ENCODE data around the gene GLYATL1. TPM values are rescaled to one million over a fixed set of nuclear protein-coding genes. Genes with fewer than 3 reads are reported as not detected.

The GLYATL1 gene
- total and polyA plus RNA-seq, 12 donors, result 0.06 TPM; not detected in 11

- Histone ChIP-seq H3K27ac (no peak overlapping the region), H3K36me3 (no peaks in the 10 kb centered on the region), H3K9me3 (peaks cover 0 to 5% (median 0%) of the 10 kb centered on the region in 11 donors), H3K27me3 (peaks cover 0 to 14% (median 0%) of the 10 kb centered on the region in 7 donors), H3K4me3 (no peak overlapping the region), H3K4me1 (no peaks in the 10 kb centered on the region)
- WGBS, 2 donors, result 66 to 76% methylated on average over 1 of the region's 1 CpG
- DNase-seq (no peak), ATAC-seq (no peak)
- TF ChIP-seq, protein P1, sequence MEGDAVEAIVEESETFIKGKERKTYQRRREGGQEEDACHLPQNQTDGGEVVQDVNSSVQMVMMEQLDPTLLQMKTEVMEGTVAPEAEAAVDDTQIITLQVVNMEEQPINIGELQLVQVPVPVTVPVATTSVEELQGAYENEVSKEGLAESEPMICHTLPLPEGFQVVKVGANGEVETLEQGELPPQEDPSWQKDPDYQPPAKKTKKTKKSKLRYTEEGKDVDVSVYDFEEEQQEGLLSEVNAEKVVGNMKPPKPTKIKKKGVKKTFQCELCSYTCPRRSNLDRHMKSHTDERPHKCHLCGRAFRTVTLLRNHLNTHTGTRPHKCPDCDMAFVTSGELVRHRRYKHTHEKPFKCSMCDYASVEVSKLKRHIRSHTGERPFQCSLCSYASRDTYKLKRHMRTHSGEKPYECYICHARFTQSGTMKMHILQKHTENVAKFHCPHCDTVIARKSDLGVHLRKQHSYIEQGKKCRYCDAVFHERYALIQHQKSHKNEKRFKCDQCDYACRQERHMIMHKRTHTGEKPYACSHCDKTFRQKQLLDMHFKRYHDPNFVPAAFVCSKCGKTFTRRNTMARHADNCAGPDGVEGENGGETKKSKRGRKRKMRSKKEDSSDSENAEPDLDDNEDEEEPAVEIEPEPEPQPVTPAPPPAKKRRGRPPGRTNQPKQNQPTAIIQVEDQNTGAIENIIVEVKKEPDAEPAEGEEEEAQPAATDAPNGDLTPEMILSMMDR (IDR thresholded peaks at IDR 0.05), result no peak
- intact Hi-C loops (cut with DNase I), result no loop called here
Measured at GRCh38 chr11:58992489-58992888, 53.2 kb downstream of the GLYATL1 start.

DNA sequence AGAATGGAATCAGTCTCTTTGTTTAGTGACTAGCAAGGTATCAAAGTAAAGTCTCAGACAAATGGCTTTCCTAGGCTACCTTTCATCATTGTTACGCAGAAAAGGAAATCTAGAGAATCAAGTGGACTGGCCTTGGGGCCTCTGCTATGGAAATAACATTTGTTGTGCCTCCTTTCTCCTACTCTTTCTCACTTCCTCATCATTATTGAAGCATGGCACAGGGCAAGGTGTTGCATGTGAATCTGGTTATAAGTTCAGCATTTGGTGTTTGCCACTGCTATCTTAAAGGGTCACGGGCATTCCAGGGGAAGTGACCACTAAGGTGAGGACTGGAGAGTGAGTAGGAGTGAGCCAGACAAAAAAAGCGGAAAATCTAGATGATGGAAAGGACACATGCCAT is 54.9 kb downstream of the GLYATL1 start:
- Histone ChIP-seq H3K36me3 (no peaks in the 10 kb centered on the region), H3K27me3 (peaks cover 0 to 14% (median 0%) of the 10 kb centered on the region in 7 donors), H3K9me3 (no peaks in the 10 kb centered on the region), H3K27ac (no peak overlapping the region), H3K4me3 (no peak overlapping the region), H3K4me1 (no peaks in the 10 kb centered on the region)
- 88 to 95% methylated on average over 3 of the region's 3 CpGs for WGBS, 2 donors
- no peak for ATAC-seq
- no peak for DNase-seq
- TF ChIP-seq, protein P1 (IDR thresholded peaks at IDR 0.05), result no peak
- intact Hi-C loops (cut with DNase I), result no loop called here

GRCh38 chr11:58998480-58999290 is 59.4 kb downstream of the GLYATL1 start:
- no peak overlapping the region for H3K4me3 ChIP-seq
- ATAC-seq, result no peak
- no peaks in the 10 kb centered on the region for H3K9me3 ChIP-seq
- 65 to 71% methylated on average over 7 of the region's 7 CpGs for WGBS, 2 donors
- no peaks in the 10 kb centered on the region for H3K4me1 ChIP-seq
- TF ChIP-seq, protein P1 (IDR thresholded peaks at IDR 0.05), result no peak
- intact Hi-C loops (cut with DNase I), result no loop called here
- H3K27ac ChIP-seq, result no peak overlapping the region
- DNase-seq, result no peak
- peaks cover 0 to 3% (median 0%) of the 10 kb centered on the region in 7 donors for H3K27me3 ChIP-seq
- H3K36me3 ChIP-seq, result no peaks in the 10 kb centered on the region

DNA sequence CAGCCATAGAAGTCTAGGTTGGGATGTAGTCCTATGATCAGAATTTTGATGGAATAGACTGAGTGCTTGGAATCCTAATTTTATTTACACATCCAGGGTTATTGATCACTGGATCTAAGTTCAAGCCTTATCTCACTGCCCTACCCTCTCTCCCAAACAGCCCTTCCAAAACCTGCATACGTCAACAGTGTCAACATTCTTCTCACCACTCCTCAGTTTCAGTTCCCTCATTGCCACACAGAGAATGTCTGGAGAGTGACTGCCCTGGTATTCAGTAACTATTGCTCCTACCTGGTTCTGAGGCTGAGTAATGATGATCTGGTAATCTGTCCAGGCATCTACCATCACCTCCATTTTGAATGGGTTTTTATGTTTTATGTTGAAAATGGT is 60.0 kb downstream of the GLYATL1 start:
- Histone ChIP-seq H3K4me1 (no peaks in the 10 kb centered on the region), H3K27me3 (peaks cover 0 to 3% (median 0%) of the 10 kb centered on the region in 7 donors), H3K4me3 (no peak overlapping the region), H3K9me3 (no peaks in the 10 kb centered on the region), H3K27ac (no peak overlapping the region), H3K36me3 (no peaks in the 10 kb centered on the region)
- ATAC-seq (no peak), DNase-seq (no peak)
- 64 to 74% methylated on average over 1 of the region's 1 CpG for WGBS, 2 donors
- TF ChIP-seq, protein P1 (IDR thresholded peaks at IDR 0.05), result no peak
- intact Hi-C loops (cut with DNase I), result no loop called here
